Breast epithelium (tissue), 3 donors: Measurements from ENCODE around the gene FOSL1.

Experiments
- CTCF ChIP-seq, 3 donors: fragments of 450-650 bp; IDR thresholded peaks; one replicate each; pipeline ENCODE4 v1.5.1; 2016 to 2017; ENCODE audit warnings: antibody characterized with exemption in 3 of 3, mild to moderate bottlenecking in 3 of 3, moderate library complexity in 3 of 3
- POLR2A ChIP-seq: fragments of 450-650 bp; IDR thresholded peaks from one replicate; pipeline ENCODE4 v1.6.1; 2016; ENCODE audit warnings: antibody characterized with exemption, mild to moderate bottlenecking, moderate library complexity
- POLR2AphosphoS5 ChIP-seq, 3 donors: sonication (generic); formaldehyde crosslinking; IDR thresholded peaks; one replicate each; pipeline ENCODE4 v1.6.1; 2017; ENCODE audit warnings: antibody characterized with exemption in 3 of 3

DNA sequence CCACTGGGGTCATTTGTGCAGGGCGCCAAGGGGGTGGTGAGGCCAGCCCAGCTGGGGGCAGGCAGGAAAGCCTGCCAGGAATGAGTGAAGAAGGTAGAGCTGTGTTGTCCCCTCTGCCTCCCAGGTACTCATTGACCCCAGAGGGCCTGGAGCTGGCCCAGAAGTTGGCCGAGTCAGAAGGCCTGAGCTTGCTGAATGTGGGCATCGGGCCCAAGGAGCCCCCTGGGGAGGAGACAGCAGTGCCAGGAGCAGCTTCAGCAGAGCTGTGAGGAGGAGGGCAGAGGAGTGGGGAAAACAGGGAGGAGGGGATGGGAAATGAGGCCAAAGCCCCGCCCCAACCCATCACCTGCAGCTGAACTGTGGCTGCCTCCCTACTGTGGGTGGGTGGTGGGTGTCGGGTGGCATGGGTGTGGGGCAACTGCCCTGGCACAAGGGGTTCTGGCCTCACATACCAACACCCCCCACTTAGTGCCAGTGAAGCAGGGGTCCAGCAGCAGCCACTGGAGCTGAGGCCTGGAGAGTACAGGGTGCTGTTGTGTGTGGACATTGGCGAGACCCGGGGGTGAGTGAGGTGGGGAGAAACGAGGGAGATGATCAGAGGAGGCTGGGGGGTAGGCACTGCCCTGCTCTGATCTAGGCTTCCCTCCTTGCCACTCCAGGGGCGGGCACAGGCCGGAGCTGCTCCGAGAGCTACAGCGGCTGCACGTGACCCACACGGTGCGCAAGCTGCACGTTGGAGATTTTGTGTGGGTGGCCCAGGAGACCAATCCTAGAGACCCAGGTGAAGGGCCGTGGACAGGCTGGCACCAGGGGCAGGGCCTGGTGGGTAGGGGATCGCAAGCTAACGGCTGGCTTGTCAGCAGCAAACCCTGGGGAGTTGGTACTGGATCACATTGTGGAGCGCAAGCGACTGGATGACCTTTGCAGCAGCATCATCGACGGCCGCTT is 37.0 kb downstream of the FOSL1 start:
- TF ChIP-seq POLR2A = no peak
- no peak for TF ChIP-seq CTCF (IDR thresholded peaks at IDR 0.05)
- no peak for TF ChIP-seq POLR2AphosphoS5 (IDR thresholded peaks at IDR 0.05)
